Measurements from ENCODE around the gene ARHGEF5.
"Not testable (repeated sequence)": the region's sequence is repeated elsewhere in the genome, so short reads cannot be mapped to it uniquely, and the experiment has no call there.

The ARHGEF5 gene

DNA sequence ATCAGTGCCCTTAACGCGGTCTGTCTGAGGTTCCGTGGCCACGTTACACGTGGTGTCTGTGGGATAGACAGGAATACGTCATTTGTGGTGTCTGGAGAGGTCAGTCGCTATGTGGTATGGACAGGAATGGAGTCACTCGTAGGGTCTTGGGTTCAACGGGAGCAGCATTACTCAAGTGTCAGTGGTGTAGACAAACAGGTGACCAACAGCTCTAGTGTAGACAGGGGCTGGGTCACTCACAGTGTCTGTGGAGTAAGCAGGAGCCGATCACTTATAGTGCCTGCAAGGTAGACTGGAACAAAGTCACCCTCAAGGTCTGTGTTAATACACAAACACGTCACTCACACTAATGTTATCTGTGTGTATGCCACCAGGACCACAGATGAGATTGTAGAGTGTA, 1.7 kb downstream of the ARHGEF5 start:
- H3K9ac ChIP-seq (ENCODE audit: low read depth, low read length); H3K36me3 ChIP-seq (ENCODE audit: insufficient read depth, low read length); H3K9me3 ChIP-seq (ENCODE audit: control insufficient read depth, insufficient read depth, low read length); H3K4me1 ChIP-seq (ENCODE audit: insufficient read depth, low read length): not testable (repeated sequence)

DNA sequence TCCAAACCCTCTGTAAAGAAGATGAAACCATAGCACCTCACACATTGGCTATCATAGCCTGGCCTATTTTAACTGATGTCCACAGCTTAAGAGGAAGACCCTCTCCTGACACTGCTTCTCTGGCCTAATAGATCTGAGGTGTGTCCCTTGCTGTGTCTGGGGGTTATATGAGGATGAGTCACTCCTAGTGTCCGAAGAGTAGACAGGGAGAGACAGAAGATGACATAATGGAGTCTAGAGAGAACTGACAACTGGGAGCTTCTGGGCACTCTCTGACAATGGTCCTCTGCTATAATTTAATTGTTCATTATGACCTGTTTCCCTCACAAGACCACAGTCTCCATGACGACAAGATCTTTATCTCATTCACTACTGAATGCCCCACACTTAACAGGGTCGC, 6.9 kb downstream of the ARHGEF5 start:
- not testable (repeated sequence) for H3K4me1 ChIP-seq (ENCODE audit: insufficient read depth, low read length); H3K9me3 ChIP-seq (ENCODE audit: control insufficient read depth, insufficient read depth, low read length); H3K36me3 ChIP-seq (ENCODE audit: insufficient read depth, low read length); H3K9ac ChIP-seq (ENCODE audit: low read depth, low read length)

GRCh38 chr7:144365523-144365922, 10.3 kb downstream of the ARHGEF5 start:
- not testable (repeated sequence) for H3K9me3 ChIP-seq (ENCODE audit: control insufficient read depth, insufficient read depth, low read length); H3K9ac ChIP-seq (ENCODE audit: low read depth, low read length); H3K4me1 ChIP-seq (ENCODE audit: insufficient read depth, low read length); H3K36me3 ChIP-seq (ENCODE audit: insufficient read depth, low read length)

GRCh38 chr7:144367250-144367649, 12.0 kb downstream of the ARHGEF5 start:
- not testable (repeated sequence) for H3K36me3 ChIP-seq (ENCODE audit: insufficient read depth, low read length); H3K9ac ChIP-seq (ENCODE audit: low read depth, low read length); H3K9me3 ChIP-seq (ENCODE audit: control insufficient read depth, insufficient read depth, low read length); H3K4me1 ChIP-seq (ENCODE audit: insufficient read depth, low read length)

DNA sequence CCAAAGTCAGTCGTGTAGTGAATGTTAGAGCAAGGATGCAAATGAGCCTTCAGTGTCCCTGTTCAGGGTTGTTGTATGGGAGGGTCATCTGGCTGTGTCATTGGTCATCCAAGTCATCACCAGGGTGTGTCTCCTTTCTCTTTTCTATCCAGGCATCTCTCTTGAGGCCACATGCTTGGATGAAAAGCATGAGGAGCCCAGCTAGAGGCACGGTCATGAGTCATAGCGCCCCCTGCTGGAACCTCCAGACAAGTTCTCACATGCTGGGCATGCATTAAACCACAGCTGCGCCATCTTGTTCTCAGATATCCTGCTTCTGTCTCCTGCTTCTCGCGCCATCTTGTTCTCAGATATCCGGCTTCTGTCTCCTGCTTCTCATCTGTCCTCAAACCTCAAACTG, 14.0 kb downstream of the ARHGEF5 start:
- not testable (repeated sequence) for H3K9ac ChIP-seq (ENCODE audit: low read depth, low read length); H3K9me3 ChIP-seq (ENCODE audit: control insufficient read depth, insufficient read depth, low read length); H3K36me3 ChIP-seq (ENCODE audit: insufficient read depth, low read length); H3K4me1 ChIP-seq (ENCODE audit: insufficient read depth, low read length)

DNA sequence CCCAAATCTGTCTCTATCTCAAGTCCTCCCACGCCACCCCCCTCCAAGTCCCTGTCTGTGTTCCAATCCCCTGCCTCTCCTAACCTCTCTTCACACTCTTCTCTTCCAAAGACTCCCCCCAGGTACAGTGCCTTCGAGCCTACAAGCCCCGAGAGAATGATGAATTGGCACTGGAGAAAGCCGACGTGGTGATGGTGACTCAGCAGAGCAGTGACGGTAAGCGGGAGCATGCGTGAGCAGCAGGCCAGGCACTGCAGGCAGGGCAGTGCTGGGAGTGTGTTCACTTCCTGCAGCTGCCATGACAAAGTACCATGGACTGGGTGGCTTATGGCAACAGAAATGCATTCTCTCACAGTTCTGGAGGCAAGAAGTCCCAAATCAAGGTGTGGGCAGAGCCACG, 23.4 kb downstream of the ARHGEF5 start:
- Histone ChIP-seq H3K9me3 (ENCODE audit: control insufficient read depth, insufficient read depth, low read length) (no peaks in the 10 kb centered on the region), H3K36me3 (ENCODE audit: insufficient read depth, low read length) (no peaks in the 10 kb centered on the region), H3K4me1 (ENCODE audit: insufficient read depth, low read length) (no peaks in the 10 kb centered on the region), H3K9ac (ENCODE audit: low read depth, low read length) (no peak overlapping the region)

GRCh38 chr7:144379776-144380384, 24.7 kb downstream of the ARHGEF5 start:
- Histone ChIP-seq H3K9me3 (ENCODE audit: control insufficient read depth, insufficient read depth, low read length) (no peaks in the 10 kb centered on the region), H3K36me3 (ENCODE audit: insufficient read depth, low read length) (no peaks in the 10 kb centered on the region), H3K4me1 (ENCODE audit: insufficient read depth, low read length) (peaks cover 11% of the 10 kb centered on the region), H3K9ac (ENCODE audit: low read depth, low read length) (no peak overlapping the region)

DNA sequence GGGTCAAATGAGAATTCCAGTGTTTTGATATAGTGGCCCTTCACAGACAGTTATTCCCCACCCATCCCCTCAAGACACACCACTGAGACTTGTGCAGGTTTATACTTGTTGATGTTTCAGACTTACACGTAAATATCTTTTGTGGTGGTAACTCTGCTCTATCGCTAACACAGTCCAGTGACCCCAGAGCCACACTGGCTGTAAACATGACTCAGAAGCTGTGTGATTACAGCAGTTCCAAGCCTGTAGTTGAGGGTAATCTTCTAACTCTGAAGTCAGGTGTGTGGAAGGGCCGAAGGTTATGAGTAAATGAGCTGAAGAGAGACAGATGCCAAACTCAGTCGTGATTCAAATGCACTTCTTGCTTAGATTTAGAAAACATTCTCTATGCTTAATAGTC, 28.9 kb downstream of the ARHGEF5 start:
- Histone ChIP-seq H3K36me3 (ENCODE audit: insufficient read depth, low read length) (no peaks in the 10 kb centered on the region), H3K9me3 (ENCODE audit: control insufficient read depth, insufficient read depth, low read length) (no peaks in the 10 kb centered on the region), H3K9ac (ENCODE audit: low read depth, low read length) (peak overlapping the region; percentile 9; the same call in 1 of the 2 replicates), H3K4me1 (ENCODE audit: insufficient read depth, low read length) (peaks cover 23% of the 10 kb centered on the region)

DNA sequence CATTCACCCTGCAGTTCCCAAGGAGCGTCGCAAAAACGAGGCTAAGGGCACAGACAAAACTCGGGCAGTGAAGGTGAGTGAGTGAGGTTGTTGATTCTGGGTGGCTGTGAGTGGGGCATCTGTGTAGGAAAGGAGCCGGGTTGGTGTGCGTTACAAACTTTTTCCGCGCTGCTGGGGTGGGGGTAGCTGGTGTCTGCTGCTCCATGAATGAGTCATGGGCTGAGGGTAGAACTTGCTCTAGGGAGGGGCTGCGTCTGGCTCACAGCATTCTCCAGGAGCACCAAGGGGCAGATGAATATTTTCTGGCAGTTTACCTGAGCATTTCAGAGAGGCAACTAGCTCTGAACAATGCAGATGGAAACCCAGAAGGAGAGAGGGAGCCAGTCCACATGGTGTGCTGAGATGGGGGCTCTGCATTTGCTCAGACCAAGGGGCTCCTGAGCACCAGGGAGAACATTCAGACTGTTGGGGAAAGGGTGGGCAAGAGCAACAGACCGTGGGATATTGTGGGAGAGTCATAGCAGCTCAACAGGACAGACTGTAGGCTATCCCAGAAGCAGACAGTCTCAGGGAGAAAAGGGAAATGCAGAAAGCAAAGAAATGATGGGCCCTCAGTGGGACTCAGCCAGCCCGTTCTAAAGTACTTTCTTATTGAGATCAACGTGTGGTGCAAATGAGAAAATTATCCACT, 29.5 kb downstream of the ARHGEF5 start:
- Histone ChIP-seq H3K9me3 (ENCODE audit: control insufficient read depth, insufficient read depth, low read length) (no peaks in the 10 kb centered on the region), H3K36me3 (ENCODE audit: insufficient read depth, low read length) (no peaks in the 10 kb centered on the region), H3K4me1 (ENCODE audit: insufficient read depth, low read length) (peaks cover 23% of the 10 kb centered on the region), H3K9ac (ENCODE audit: low read depth, low read length) (peak overlapping the region; percentile 9; the same call in 1 of the 2 replicates)

- H3K9ac ChIP-seq (ENCODE audit: low read depth, low read length), result no peak overlapping the region
- H3K36me3 ChIP-seq (ENCODE audit: insufficient read depth, low read length), result no peaks in the 10 kb centered on the region
- peaks cover 34% of the 10 kb centered on the region for H3K4me1 ChIP-seq (ENCODE audit: insufficient read depth, low read length)
- no peaks in the 10 kb centered on the region for H3K9me3 ChIP-seq (ENCODE audit: control insufficient read depth, insufficient read depth, low read length)
Observed at GRCh38 chr7:144386741-144387140, 31.5 kb downstream of the ARHGEF5 start.

DNA sequence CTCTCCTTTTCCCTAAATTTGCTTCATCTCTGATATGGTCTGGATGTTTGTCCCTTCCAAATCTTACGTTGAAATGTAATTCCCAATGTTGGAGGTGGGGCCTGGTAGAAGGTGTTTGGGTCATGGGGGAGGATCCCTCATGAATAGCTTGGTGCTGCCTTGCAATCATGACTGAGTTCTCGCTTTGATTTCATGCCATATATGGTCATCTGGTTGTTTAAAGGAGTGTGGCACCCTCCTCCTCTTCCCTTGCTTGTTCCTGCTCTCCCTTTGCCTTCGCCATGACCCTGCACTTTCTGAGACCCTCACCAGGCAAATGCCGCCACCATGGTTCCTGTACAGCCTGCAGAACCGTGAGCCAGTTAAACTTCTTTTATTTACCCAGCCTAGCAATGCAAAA, 33.7 kb downstream of the ARHGEF5 start:
- H3K9me3 ChIP-seq (ENCODE audit: control insufficient read depth, insufficient read depth, low read length), result no peaks in the 10 kb centered on the region
- H3K9ac ChIP-seq (ENCODE audit: low read depth, low read length), result no peak overlapping the region

GRCh38 chr7:144390481-144390880, 35.3 kb downstream of the ARHGEF5 start:
- H3K4me1 ChIP-seq (ENCODE audit: insufficient read depth, low read length), result peaks cover 17% of the 10 kb centered on the region
- H3K9ac ChIP-seq (ENCODE audit: low read depth, low read length), result no peak overlapping the region
- no peaks in the 10 kb centered on the region for H3K9me3 ChIP-seq (ENCODE audit: control insufficient read depth, insufficient read depth, low read length)
- H3K36me3 ChIP-seq (ENCODE audit: insufficient read depth, low read length), result no peaks in the 10 kb centered on the region

More for the DNA sequence above, 33.7 kb downstream of the ARHGEF5 start:
- Histone ChIP-seq H3K36me3 (ENCODE audit: insufficient read depth, low read length) (no peaks in the 10 kb centered on the region), H3K4me1 (ENCODE audit: insufficient read depth, low read length) (peaks cover 32% of the 10 kb centered on the region)

DNA sequence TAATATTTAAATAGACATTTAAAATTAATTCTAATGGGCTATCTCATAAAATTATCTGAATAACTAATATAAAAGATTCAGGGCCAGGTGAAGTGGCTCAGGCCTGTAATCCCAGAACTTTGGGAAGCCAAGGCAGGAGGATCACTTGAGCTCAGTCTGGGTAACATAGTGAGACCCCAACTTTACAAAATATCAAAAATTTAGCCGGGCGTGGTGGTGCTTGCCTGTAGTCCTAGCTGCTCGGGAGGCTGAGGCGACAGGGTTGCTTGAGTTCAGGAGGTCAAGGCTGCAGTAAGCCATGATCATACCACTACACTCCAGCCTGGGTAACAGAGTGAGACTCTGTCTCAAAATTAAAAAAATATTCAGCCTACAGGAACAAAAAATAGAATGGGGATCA, 35.8 kb downstream of the ARHGEF5 start:
- H3K9me3 ChIP-seq (ENCODE audit: control insufficient read depth, insufficient read depth, low read length), result no peaks in the 10 kb centered on the region
- H3K36me3 ChIP-seq (ENCODE audit: insufficient read depth, low read length), result no peaks in the 10 kb centered on the region
- H3K4me1 ChIP-seq (ENCODE audit: insufficient read depth, low read length), result peaks cover 17% of the 10 kb centered on the region
- H3K9ac ChIP-seq (ENCODE audit: low read depth, low read length), result no peak overlapping the region

GRCh38 chr7:144391823-144392255, 36.6 kb downstream of the ARHGEF5 start:
- H3K9me3 ChIP-seq (ENCODE audit: control insufficient read depth, insufficient read depth, low read length), result no peaks in the 10 kb centered on the region
- H3K36me3 ChIP-seq (ENCODE audit: insufficient read depth, low read length), result no peaks in the 10 kb centered on the region
- peaks cover 17% of the 10 kb centered on the region for H3K4me1 ChIP-seq (ENCODE audit: insufficient read depth, low read length)
- no peak overlapping the region for H3K9ac ChIP-seq (ENCODE audit: low read depth, low read length)

DNA sequence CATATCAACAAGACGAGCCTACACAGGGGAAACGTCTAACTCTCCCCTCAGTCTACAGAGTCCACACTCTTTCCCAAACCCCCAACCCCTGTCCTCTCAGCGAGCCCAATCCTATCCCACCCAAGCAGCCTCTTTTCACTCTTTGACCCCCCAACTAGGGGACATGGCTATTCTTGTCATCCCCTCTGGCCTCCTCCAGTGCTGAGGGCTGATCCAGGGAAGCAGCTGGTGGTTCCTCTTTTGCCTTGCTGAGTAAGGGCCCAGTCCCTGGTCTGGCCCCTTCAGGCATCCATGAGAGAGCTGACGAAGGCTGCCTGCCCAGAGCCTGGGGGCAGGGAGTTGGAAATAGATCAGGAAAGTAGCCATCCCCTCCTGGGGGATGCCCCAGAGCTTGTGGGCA, 41.9 kb downstream of the ARHGEF5 start:
- no peaks in the 10 kb centered on the region for H3K4me1 ChIP-seq (ENCODE audit: insufficient read depth, low read length)
- no peaks in the 10 kb centered on the region for H3K36me3 ChIP-seq (ENCODE audit: insufficient read depth, low read length)
- H3K9me3 ChIP-seq (ENCODE audit: control insufficient read depth, insufficient read depth, low read length), result no peaks in the 10 kb centered on the region
- H3K9ac ChIP-seq (ENCODE audit: low read depth, low read length), result no peak overlapping the region

Measured in ES-I3 (cell line).